ENCODE results near the gene EFNA5.

- TF ChIP-seq CTCF (conservative IDR thresholded peaks at IDR 0.05; ENCODE audit: low read depth in 2 of 2) (no peak), JUNB (IDR thresholded peaks at IDR 0.05; ENCODE audit: unreplicated experiment) (no peak), EZH2 (IDR thresholded peaks at IDR 0.05; ENCODE audit: low read depth, unreplicated experiment) (no peak), STAT1 (IDR thresholded peaks at IDR 0.05; ENCODE audit: unreplicated experiment) (no peak), ZNF331 (CRISPR knock-in tag; IDR thresholded peaks at IDR 0.05; ENCODE audit: low read depth) (no peak), POLR2AphosphoS5 (IDR thresholded peaks at IDR 0.05; ENCODE audit: low read depth) (no peak), EZH2phosphoT487 (IDR thresholded peaks at IDR 0.05; ENCODE audit: unreplicated experiment) (no peak), ZNF114 (CRISPR knock-in tag; IDR thresholded peaks at IDR 0.05) (no peak; the same call in 1 of the 2 replicates), CREB1 (CRISPR knock-in tag; IDR thresholded peaks at IDR 0.05; ENCODE audit: low read depth) (0 out of 2 replicates have a peak, but pooled peaks have one; percentile 17)
These were observed 198.1 kb downstream of the EFNA5 start for GRCh38 chr5:107472620-107473064.
